HCT116 (cell line): ENCODE results near the gene UCN2.

Experiments
- CEBPB ChIP-seq: IDR thresholded peaks from 2 replicates; pipeline ENCODE4 v1.6.1; 2012; ENCODE audit warnings: low read depth
- CTCF ChIP-seq, 3 experiments: fragments of 200-600 bp in 1 of 3; sonication (generic) in 1 of 3; IDR thresholded peaks in 2 of 3; conservative IDR thresholded peaks in 1 of 3; 2 replicates each; pipeline ENCODE4 v1.5.1; 2012 to 2017; ENCODE audit warnings: low read depth in 2 of 3, low read length in 2 of 3, antibody characterized with exemption in 1 of 3, borderline replicate concordance in 1 of 3, control low read depth in 1 of 3, mild to moderate bottlenecking in 1 of 3, mixed read lengths in 1 of 3, mixed run types in 1 of 3, moderate library complexity in 1 of 3; ENCODE audit not compliant: insufficient read depth in 1 of 3
- EZH2 ChIP-seq: fragments of 200-600 bp; sonication (generic); IDR thresholded peaks from 2 replicates; pipeline ENCODE4 v1.6.1; 2017; ENCODE audit warnings: antibody characterized with exemption, mixed run types
- REST ChIP-seq: IDR thresholded peaks from 2 replicates; pipeline ENCODE4 v1.6.1; 2012; ENCODE audit warnings: low read depth
- SP1 ChIP-seq: IDR thresholded peaks from 2 replicates; pipeline ENCODE4 v1.6.1; 2012; ENCODE audit warnings: low read depth
- ZNF274 ChIP-seq: fragments of 200-500 bp; sonication (Bioruptor generic); IDR thresholded peaks from 2 replicates; pipeline ENCODE4 v1.6.1; 2014; ENCODE audit warnings: mild to moderate bottlenecking, low read depth, low read length, inconsistent platforms
- TF ChIP-seq, protein P1 (sequence below): IDR thresholded peaks from 2 replicates; pipeline ENCODE4 v1.6.1; 2012

DNA sequence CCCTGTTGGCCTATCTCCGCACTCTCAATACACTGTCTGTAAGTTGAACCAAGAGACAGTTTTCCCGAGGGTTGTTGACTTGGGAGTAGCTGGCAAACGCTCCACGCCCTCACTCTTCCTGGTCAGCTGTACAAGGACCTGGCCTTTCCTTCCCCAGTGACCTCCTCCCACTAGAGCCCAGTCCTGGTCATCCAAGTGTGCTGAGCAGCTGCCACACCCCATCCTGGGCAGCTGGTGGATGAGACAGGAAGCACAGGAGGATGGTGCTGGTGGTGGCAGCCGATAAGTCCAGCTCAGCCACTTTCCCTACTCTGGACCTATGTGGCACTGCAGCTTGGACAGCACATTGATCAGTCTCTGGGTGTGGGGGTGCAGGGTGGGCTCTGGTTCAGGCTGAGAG lies 26.8 kb downstream of the UCN2 start:
- TF ChIP-seq EZH2 = no peak
- no peak for TF ChIP-seq ZNF274
- TF ChIP-seq REST = no peak
- TF ChIP-seq CTCF (IDR thresholded peaks at IDR 0.05 in 2 of 3, conservative IDR thresholded peaks at IDR 0.05 in 1 of 3; ENCODE audit: borderline replicate concordance in 1 of 3, insufficient read depth in 1 of 3, low read depth in 2 of 3, low read length in 2 of 3) = no peak
- TF ChIP-seq SP1 = no peak
- TF ChIP-seq, protein P1, sequence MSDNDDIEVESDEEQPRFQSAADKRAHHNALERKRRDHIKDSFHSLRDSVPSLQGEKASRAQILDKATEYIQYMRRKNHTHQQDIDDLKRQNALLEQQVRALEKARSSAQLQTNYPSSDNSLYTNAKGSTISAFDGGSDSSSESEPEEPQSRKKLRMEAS = no peak
- TF ChIP-seq CEBPB = no peak
